HepG2 (cell line): ENCODE data around the gene ATP11A. TPM values are rescaled to one million over a fixed set of nuclear protein-coding genes. Genes with fewer than 3 reads are reported as not detected.

Source experiments
- CHD2 ChIP-seq: IDR thresholded peaks from 2 replicates; pipeline ENCODE4 v1.6.1; 2011; ENCODE audit warnings: low read depth, low read length, improper control_type of control experiment
- CTCF ChIP-seq: sonication (generic); formaldehyde crosslinking; IDR thresholded peaks from 2 replicates; pipeline ENCODE4 v1.5.0; 2020; ENCODE audit warnings: mild to moderate bottlenecking, missing genetic modification reagents, moderate library complexity
- GATA4 ChIP-seq: sonication (generic); IDR thresholded peaks from 2 replicates; pipeline ENCODE4 v1.6.1; 2016; ENCODE audit warnings: antibody characterized with exemption, low read depth, borderline replicate concordance
- HNRNPUL1 ChIP-seq: fragments of 200-400 bp; formaldehyde crosslinking; IDR thresholded peaks from 2 replicates; pipeline ENCODE4 v1.6.1; 2017; ENCODE audit warnings: low read depth, mild to moderate bottlenecking, low read length, moderate library complexity
- ISL2 ChIP-seq: sonication (generic); formaldehyde crosslinking; IDR thresholded peaks from 2 replicates; pipeline ENCODE4 v1.5.0; 2020; ENCODE audit warnings: missing genetic modification reagents
- NFKB2 ChIP-seq: sonication (generic); formaldehyde crosslinking; IDR thresholded peaks from 2 replicates; pipeline ENCODE4 v1.4.0; 2020; ENCODE audit warnings: missing genetic modification reagents, borderline replicate concordance
- POGZ ChIP-seq: sonication (generic); formaldehyde crosslinking; IDR thresholded peaks from 2 replicates; pipeline ENCODE4 v1.4.0; 2020; ENCODE audit warnings: mild to moderate bottlenecking, missing genetic modification reagents
- SETDB1 ChIP-seq: sonication (generic); formaldehyde crosslinking; IDR thresholded peaks from 2 replicates; pipeline ENCODE4 v1.5.1; 2020; ENCODE audit warnings: missing genetic modification reagents, mild to moderate bottlenecking, borderline replicate concordance
- ZBTB10 ChIP-seq: sonication (generic); formaldehyde crosslinking; IDR thresholded peaks from 2 replicates; pipeline ENCODE4 v1.4.0; 2020; ENCODE audit warnings: missing genetic modification reagents, borderline replicate concordance
- ZBTB38 ChIP-seq: sonication (generic); formaldehyde crosslinking; IDR thresholded peaks from 2 replicates; pipeline ENCODE4 v1.5.1; 2020; ENCODE audit warnings: mild to moderate bottlenecking, missing genetic modification reagents
- ZNF747 ChIP-seq: sonication (generic); formaldehyde crosslinking; IDR thresholded peaks from 2 replicates; pipeline ENCODE4 v1.8.1; 2023; ENCODE audit warnings: missing genetic modification reagents, mild to moderate bottlenecking, borderline replicate concordance
- ZSCAN31 ChIP-seq: sonication (generic); formaldehyde crosslinking; IDR thresholded peaks from 2 replicates; pipeline ENCODE4 v1.5.0; 2020; ENCODE audit warnings: low read depth, mild to moderate bottlenecking, missing genetic modification reagents
- polyA plus RNA-seq, 8 experiments: library from polyadenylated mRNA; depleted of rRNA in 3 of 8; stranded (reverse) in 7 of 8; unstranded in 1 of 8; fragments of >200 nt; fragmentation: Illumina TruSeq in 4 of 8; extraction: Trizol in 4 of 8; gene quantifications; 2 replicates each; pipeline versions ENCODE4 v1.2.1 to v1.2.3, GENCODE V29; 2011 to 2016; ENCODE audit warnings: low read depth in 4 of 8, missing spikeins in 1 of 8, mixed read lengths in 1 of 8; ENCODE audit not compliant: insufficient read depth in 1 of 8
- total RNA-seq, 5 experiments: library from RNA; depleted of rRNA; stranded (reverse); fragments of >200 nt; fragmentation: Illumina TruSeq; extraction: Trizol; gene quantifications; 2 replicates each; pipeline ENCODE4 v1.2.3, GENCODE V29; 2016; ENCODE audit warnings: low read depth in 1 of 5
- TF ChIP-seq, protein P1 (sequence below), 2 experiments: sonication (generic) in 1 of 2; formaldehyde crosslinking in 1 of 2; IDR thresholded peaks; 2 replicates each; pipeline versions ENCODE4 v1.5.1 to v1.6.1; 2011 to 2020; ENCODE audit warnings: borderline replicate concordance in 1 of 2, low read depth in 1 of 2, low read length in 1 of 2, mild to moderate bottlenecking in 1 of 2, missing genetic modification reagents in 1 of 2, moderate library complexity in 1 of 2
- TF ChIP-seq, protein P2 (sequence below): sonication (generic); formaldehyde crosslinking; IDR thresholded peaks from 2 replicates; pipeline ENCODE4 v1.4.0; 2020; ENCODE audit warnings: mild to moderate bottlenecking, missing genetic modification reagents, borderline replicate concordance

ATP11A gene
- total and polyA plus RNA-seq, 2 of the 13 experiments (the other 11 are each of a cell fraction or from before 2014, with no cell fraction given) = 18.4 to 20.1 TPM

DNA sequence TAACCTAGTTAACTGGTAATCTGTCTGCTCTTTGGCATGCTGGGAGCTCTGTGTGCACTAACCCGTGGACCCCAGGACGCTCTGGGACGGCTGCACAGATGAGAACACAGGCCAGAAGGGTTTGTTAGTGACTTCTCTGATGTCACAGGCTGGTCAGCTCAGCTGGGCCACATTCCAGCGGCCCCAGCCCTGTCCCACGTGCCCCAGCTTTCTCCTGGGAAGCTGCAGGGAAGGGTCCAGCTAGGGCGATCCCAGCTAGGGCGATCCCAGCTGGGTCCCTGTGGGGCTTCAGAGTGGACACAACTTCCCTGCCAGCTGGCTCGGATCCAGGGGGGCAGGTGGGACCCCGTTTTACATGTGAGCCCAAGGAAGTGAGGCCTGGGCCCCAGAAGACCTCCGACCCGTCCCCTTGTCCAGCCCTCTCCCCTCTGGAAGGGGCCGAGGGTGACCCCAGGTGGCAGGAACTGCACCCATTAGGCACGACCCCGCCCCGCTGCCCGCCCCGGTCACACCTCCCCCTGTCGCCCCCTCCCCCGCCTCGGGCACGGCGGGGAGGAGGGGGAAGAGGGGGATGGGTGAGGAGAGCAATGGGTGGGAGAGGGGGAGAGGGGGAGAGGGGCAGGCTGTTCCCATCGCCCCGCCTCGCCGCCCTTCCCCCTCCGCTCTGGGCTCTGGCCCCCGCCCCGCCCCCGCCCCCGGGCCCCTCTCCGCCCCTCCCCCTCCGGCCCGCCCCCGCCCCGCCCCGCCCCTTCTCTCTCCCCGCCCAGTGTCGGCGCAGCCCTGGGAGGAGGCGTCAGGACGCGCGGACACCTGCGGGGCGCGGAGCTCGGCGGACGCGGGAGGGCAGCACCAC is 204.0 kb downstream of the ATP11A start (continued):
- TF ChIP-seq, protein P1, sequence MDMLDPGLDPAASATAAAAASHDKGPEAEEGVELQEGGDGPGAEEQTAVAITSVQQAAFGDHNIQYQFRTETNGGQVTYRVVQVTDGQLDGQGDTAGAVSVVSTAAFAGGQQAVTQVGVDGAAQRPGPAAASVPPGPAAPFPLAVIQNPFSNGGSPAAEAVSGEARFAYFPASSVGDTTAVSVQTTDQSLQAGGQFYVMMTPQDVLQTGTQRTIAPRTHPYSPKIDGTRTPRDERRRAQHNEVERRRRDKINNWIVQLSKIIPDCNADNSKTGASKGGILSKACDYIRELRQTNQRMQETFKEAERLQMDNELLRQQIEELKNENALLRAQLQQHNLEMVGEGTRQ (IDR thresholded peaks at IDR 0.05; ENCODE audit: low read depth, low read length) = peak; percentile 52; the same call in 1 of the 2 replicates
- TF ChIP-seq, protein P1 (CRISPR knock-in tag; IDR thresholded peaks at IDR 0.05; ENCODE audit: borderline replicate concordance) = peak; percentile 54; the same call in 1 of the 2 replicates
- 0 out of 2 replicates have a peak, but pooled peaks have one; percentile 18 for TF ChIP-seq POGZ
- TF ChIP-seq ZSCAN31 (CRISPR knock-in tag) = no peak
- TF ChIP-seq, protein P2, sequence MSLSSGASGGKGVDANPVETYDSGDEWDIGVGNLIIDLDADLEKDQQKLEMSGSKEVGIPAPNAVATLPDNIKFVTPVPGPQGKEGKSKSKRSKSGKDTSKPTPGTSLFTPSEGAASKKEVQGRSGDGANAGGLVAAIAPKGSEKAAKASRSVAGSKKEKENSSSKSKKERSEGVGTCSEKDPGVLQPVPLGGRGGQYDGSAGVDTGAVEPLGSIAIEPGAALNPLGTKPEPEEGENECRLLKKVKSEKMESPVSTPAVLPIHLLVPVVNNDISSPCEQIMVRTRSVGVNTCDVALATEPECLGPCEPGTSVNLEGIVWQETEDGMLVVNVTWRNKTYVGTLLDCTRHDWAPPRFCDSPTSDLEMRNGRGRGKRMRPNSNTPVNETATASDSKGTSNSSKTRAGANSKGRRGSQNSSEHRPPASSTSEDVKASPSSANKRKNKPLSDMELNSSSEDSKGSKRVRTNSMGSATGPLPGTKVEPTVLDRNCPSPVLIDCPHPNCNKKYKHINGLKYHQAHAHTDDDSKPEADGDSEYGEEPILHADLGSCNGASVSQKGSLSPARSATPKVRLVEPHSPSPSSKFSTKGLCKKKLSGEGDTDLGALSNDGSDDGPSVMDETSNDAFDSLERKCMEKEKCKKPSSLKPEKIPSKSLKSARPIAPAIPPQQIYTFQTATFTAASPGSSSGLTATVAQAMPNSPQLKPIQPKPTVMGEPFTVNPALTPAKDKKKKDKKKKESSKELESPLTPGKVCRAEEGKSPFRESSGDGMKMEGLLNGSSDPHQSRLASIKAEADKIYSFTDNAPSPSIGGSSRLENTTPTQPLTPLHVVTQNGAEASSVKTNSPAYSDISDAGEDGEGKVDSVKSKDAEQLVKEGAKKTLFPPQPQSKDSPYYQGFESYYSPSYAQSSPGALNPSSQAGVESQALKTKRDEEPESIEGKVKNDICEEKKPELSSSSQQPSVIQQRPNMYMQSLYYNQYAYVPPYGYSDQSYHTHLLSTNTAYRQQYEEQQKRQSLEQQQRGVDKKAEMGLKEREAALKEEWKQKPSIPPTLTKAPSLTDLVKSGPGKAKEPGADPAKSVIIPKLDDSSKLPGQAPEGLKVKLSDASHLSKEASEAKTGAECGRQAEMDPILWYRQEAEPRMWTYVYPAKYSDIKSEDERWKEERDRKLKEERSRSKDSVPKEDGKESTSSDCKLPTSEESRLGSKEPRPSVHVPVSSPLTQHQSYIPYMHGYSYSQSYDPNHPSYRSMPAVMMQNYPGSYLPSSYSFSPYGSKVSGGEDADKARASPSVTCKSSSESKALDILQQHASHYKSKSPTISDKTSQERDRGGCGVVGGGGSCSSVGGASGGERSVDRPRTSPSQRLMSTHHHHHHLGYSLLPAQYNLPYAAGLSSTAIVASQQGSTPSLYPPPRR = peak; percentile 42; the same call in 1 of the 2 replicates
- TF ChIP-seq ISL2 = peak; percentile 56
- TF ChIP-seq NFKB2 (CRISPR knock-in tag) = peak; percentile 37; the same call in 1 of the 2 replicates
- TF ChIP-seq ZNF747 = peak; percentile 83; the same call in 1 of the 2 replicates
- TF ChIP-seq CTCF (CRISPR knock-in tag) = peak; percentile 60
- TF ChIP-seq ZBTB38 (CRISPR knock-in tag) = peak; percentile 54; the same call in 1 of the 2 replicates
- no peak for TF ChIP-seq GATA4
- TF ChIP-seq ZBTB10 (CRISPR knock-in tag) = peak; percentile 82; the same call in 1 of the 2 replicates
- no peak for TF ChIP-seq SETDB1 (CRISPR knock-in tag)
- peak; percentile 17; the same call in 1 of the 2 replicates for TF ChIP-seq CHD2
- no peak for TF ChIP-seq HNRNPUL1
